Vagina (tissue), 2 donors: ENCODE data around the gene SEPTIN2.

Experiments
- CTCF ChIP-seq, 3 experiments: fragments of 450-650 bp in 2 of 3; fragments of 200-600 bp in 1 of 3; sonication (generic) in 1 of 3; IDR thresholded peaks; one replicate each; pipeline ENCODE4 v1.5.1; 2017 to 2019; ENCODE audit warnings: antibody characterized with exemption in 3 of 3, mild to moderate bottlenecking in 2 of 3, moderate library complexity in 2 of 3
- POLR2A ChIP-seq, 2 donors: fragments of 450-650 bp; IDR thresholded peaks; one replicate each; pipeline ENCODE4 v1.6.1; 2017; ENCODE audit warnings: antibody characterized with exemption in 2 of 2, mild to moderate bottlenecking in 2 of 2, moderate library complexity in 2 of 2
- POLR2AphosphoS5 ChIP-seq, 2 donors: sonication (generic); formaldehyde crosslinking; IDR thresholded peaks; one replicate each; pipeline ENCODE4 v1.9.0; 2017; ENCODE audit warnings: antibody characterized with exemption in 2 of 2, mild to moderate bottlenecking in 2 of 2, low read depth in 1 of 2; ENCODE audit not compliant: insufficient read depth in 1 of 2

GRCh38 chr2:241323778-241324177 lies 8.1 kb downstream of the SEPTIN2 start:
- TF ChIP-seq CTCF (IDR thresholded peaks at IDR 0.05), result no peak
- no peak for TF ChIP-seq POLR2AphosphoS5 (IDR thresholded peaks at IDR 0.05; ENCODE audit: insufficient read depth in 1 of 2, low read depth in 1 of 2)
- no peak for TF ChIP-seq POLR2A (IDR thresholded peaks at IDR 0.05)
